ENCODE measurements around the gene ITPR2. TPM values are rescaled to one million over a fixed set of nuclear protein-coding genes. Genes with fewer than 3 reads are reported as not detected.

ITPR2 gene
- total RNA-seq, 2 donors from 2014 or later = 52.9 to 54.5 TPM

DNA sequence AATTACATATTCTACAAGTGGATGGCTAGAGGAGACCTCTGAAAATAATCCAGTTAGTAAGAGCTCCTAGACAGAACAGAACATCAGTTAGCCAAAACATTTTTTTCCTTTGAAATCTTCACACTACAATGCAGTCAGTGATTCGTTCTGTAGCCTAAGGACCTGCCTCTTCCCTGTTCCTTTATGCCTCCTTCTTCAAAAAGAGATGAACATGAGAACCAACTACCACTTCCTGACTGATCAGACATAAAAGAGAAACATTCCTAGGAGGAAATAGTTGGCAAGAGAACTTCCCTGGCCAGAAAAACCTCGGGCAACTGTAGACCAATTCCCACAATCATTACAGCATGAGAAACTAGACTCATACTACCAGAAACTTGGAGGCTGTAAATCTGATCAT, 29.4 kb downstream of the ITPR2 start:
- peaks cover 2% of the 10 kb centered on the region for H3K36me3 Mint-ChIP-seq (ENCODE audit: low read depth)
- H3K4me1 Mint-ChIP-seq = peaks cover 9% of the 10 kb centered on the region
- H3K27ac Mint-ChIP-seq = no peak overlapping the region
- ATAC-seq (no peak), DNase-seq (no peak)
- H3K9me3 ChIP-seq (ENCODE audit: control insufficient read depth, low read length, poor library complexity, severe bottlenecking) = no peaks in the 10 kb centered on the region
- H3K27me3 Mint-ChIP-seq = no peaks in the 10 kb centered on the region
- H3K4me3 Mint-ChIP-seq = no peak overlapping the region

DNA sequence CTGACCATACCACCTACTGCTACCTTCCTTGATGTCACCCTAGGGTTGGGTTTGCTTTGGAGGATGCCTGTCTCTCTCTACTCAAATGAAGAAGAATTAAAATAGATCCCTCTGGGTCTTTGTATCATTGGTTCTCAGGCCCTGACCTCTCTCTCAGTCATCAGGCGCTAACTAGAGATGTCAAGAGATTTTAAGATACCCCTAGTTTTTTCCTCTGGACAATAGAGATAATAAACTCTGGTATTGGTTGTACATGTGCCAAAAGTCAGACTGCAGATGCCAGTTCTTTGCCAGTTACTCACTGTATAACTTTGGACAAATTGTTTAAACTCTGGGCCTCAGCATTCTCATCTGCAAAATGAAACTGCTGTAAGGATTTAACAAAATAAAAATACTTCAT, 31.5 kb downstream of the ITPR2 start:
- ATAC-seq (no peak), DNase-seq (no peak)
- Mint-ChIP-seq H3K27ac (no peak overlapping the region), H3K4me1 (peaks cover 12% of the 10 kb centered on the region), H3K27me3 (no peaks in the 10 kb centered on the region), H3K4me3 (no peak overlapping the region), H3K36me3 (ENCODE audit: low read depth) (peaks cover 5% of the 10 kb centered on the region)
- no peaks in the 10 kb centered on the region for H3K9me3 ChIP-seq (ENCODE audit: control insufficient read depth, low read length, poor library complexity, severe bottlenecking)

GRCh38 chr12:26800858-26801257, 32.1 kb downstream of the ITPR2 start:
- Mint-ChIP-seq H3K27ac (peak overlapping the region; percentile 27), H3K4me3 (no peak overlapping the region), H3K4me1 (peaks cover 12% of the 10 kb centered on the region), H3K27me3 (no peaks in the 10 kb centered on the region), H3K36me3 (ENCODE audit: low read depth) (peaks cover 5% of the 10 kb centered on the region)
- ATAC-seq (no peak), DNase-seq (no peak)
- H3K9me3 ChIP-seq (ENCODE audit: control insufficient read depth, low read length, poor library complexity, severe bottlenecking) = no peaks in the 10 kb centered on the region

DNA sequence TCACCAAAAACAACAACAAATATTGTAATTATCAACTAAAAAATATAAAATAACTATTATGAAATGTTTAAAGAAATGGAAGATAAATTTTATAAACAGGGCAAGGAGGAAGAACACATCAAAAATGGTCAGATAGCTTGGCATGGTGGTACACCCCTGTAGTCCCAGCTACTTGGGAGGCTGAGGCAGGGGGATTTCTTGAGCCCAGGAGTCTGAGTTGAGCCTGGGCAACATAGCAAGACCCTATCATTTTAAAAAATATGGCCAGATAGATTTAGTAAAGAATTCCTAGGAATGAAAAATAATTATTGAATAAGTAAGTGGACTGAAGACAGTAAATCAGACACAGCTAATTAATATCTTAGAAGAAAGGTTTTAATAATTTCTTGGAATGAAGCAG, 32.6 kb downstream of the ITPR2 start:
- Mint-ChIP-seq H3K27me3 (no peaks in the 10 kb centered on the region), H3K27ac (peak overlapping the region; percentile 27), H3K36me3 (ENCODE audit: low read depth) (peaks cover 5% of the 10 kb centered on the region), H3K4me1 (peaks cover 9% of the 10 kb centered on the region), H3K4me3 (no peak overlapping the region)
- no peak for DNase-seq
- H3K9me3 ChIP-seq (ENCODE audit: control insufficient read depth, low read length, poor library complexity, severe bottlenecking) = no peaks in the 10 kb centered on the region
- no peak for ATAC-seq

DNA sequence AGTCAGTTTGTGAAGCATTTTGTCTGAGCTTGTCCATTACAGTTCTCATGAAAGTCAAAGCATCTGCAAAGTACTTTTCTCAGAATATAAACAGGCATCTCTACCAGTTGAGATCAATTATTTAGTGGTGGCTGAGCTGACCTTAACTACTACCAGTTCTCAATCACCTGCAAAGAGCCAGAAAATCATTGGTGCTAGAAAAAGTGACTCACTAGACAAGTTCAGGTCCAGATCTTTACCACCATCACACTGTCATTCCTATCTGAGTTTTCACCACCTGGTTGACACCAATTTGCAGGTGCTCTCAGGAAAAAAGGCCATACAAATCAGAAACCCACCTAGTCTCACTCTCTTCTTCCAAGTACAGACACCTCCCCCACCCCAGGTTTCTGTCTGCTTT, 33.3 kb downstream of the ITPR2 start:
- DNase-seq (no peak), ATAC-seq (no peak)
- Mint-ChIP-seq H3K27me3 (no peaks in the 10 kb centered on the region), H3K4me1 (peaks cover 9% of the 10 kb centered on the region), H3K27ac (no peak overlapping the region), H3K4me3 (no peak overlapping the region), H3K36me3 (ENCODE audit: low read depth) (peaks cover 5% of the 10 kb centered on the region)
- no peaks in the 10 kb centered on the region for H3K9me3 ChIP-seq (ENCODE audit: control insufficient read depth, low read length, poor library complexity, severe bottlenecking)

- no peaks in the 10 kb centered on the region for H3K9me3 ChIP-seq (ENCODE audit: control insufficient read depth, low read length, poor library complexity, severe bottlenecking)
- H3K36me3 Mint-ChIP-seq (ENCODE audit: low read depth) = peaks cover 5% of the 10 kb centered on the region
- DNase-seq (no peak), ATAC-seq (no peak)
- H3K4me1 Mint-ChIP-seq = peaks cover 11% of the 10 kb centered on the region
- no peak overlapping the region for H3K27ac Mint-ChIP-seq
- H3K4me3 Mint-ChIP-seq = no peak overlapping the region
- no peaks in the 10 kb centered on the region for H3K27me3 Mint-ChIP-seq
Observed at GRCh38 chr12:26798640-26799039, 34.4 kb downstream of the ITPR2 start.

DNA sequence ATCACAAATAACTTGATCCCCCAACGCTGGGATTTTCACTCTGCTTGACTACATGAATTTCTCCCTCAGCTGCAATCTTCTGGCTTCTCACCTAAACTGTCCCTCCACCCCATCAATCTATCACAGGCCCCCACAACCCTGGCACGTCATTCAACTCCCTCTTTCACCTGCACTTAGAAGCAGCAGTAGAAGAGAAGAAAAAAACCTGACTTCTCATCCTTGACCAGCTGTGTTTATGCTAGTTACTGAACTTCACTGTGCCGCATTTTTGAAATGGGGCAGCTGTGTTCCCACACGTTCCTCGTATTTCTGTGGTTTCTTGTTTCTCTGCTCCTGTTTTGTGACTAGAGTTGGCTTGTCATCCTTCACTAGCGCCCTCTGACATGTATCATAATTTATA, 35.0 kb downstream of the ITPR2 start:
- H3K27me3 Mint-ChIP-seq = no peaks in the 10 kb centered on the region

GRCh38 chr12:26795910-26796309, 37.1 kb downstream of the ITPR2 start:
- Mint-ChIP-seq H3K27ac (no peak overlapping the region), H3K27me3 (no peaks in the 10 kb centered on the region), H3K4me1 (peaks cover 19% of the 10 kb centered on the region), H3K4me3 (no peak overlapping the region), H3K36me3 (ENCODE audit: low read depth) (peaks cover 5% of the 10 kb centered on the region)
- H3K9me3 ChIP-seq (ENCODE audit: control insufficient read depth, low read length, poor library complexity, severe bottlenecking) = no peaks in the 10 kb centered on the region
- DNase-seq (no peak), ATAC-seq (no peak)

More for the DNA sequence above, 35.0 kb downstream of the ITPR2 start:
- Mint-ChIP-seq H3K27ac (peak overlapping the region; percentile 22), H3K4me3 (no peak overlapping the region), H3K4me1 (peaks cover 11% of the 10 kb centered on the region), H3K36me3 (ENCODE audit: low read depth) (peaks cover 5% of the 10 kb centered on the region)
- H3K9me3 ChIP-seq (ENCODE audit: control insufficient read depth, low read length, poor library complexity, severe bottlenecking) = no peaks in the 10 kb centered on the region
- DNase-seq = no peak
- ATAC-seq = no peak

- Mint-ChIP-seq H3K4me3 (no peak overlapping the region), H3K4me1 (peaks cover 25% of the 10 kb centered on the region), H3K36me3 (ENCODE audit: low read depth) (peaks cover 6% of the 10 kb centered on the region), H3K27ac (no peak overlapping the region), H3K27me3 (no peaks in the 10 kb centered on the region)
- ATAC-seq (peak; percentile 46), DNase-seq (no peak)
- no peaks in the 10 kb centered on the region for H3K9me3 ChIP-seq (ENCODE audit: control insufficient read depth, low read length, poor library complexity, severe bottlenecking)
Observed at GRCh38 chr12:26791301-26791791, 41.6 kb downstream of the ITPR2 start.

- H3K27ac Mint-ChIP-seq = peak overlapping the region; percentile 16
- peaks cover 6% of the 10 kb centered on the region for H3K36me3 Mint-ChIP-seq (ENCODE audit: low read depth)
- H3K4me1 Mint-ChIP-seq = peaks cover 25% of the 10 kb centered on the region
- DNase-seq = no peak
- ATAC-seq = no peak
- no peaks in the 10 kb centered on the region for H3K27me3 Mint-ChIP-seq
- H3K4me3 Mint-ChIP-seq = no peak overlapping the region
- no peaks in the 10 kb centered on the region for H3K9me3 ChIP-seq (ENCODE audit: control insufficient read depth, low read length, poor library complexity, severe bottlenecking)
Observed at GRCh38 chr12:26790645-26790994, 42.4 kb downstream of the ITPR2 start.

- H3K4me3 Mint-ChIP-seq = no peak overlapping the region
- ATAC-seq = no peak
- peaks cover 25% of the 10 kb centered on the region for H3K4me1 Mint-ChIP-seq
- H3K27me3 Mint-ChIP-seq = no peaks in the 10 kb centered on the region
- peaks cover 6% of the 10 kb centered on the region for H3K36me3 Mint-ChIP-seq (ENCODE audit: low read depth)
- H3K27ac Mint-ChIP-seq = peak overlapping the region; percentile 16
- DNase-seq = no peak
- H3K9me3 ChIP-seq (ENCODE audit: control insufficient read depth, low read length, poor library complexity, severe bottlenecking) = no peaks in the 10 kb centered on the region
Observed at GRCh38 chr12:26789731-26790644, 43.0 kb downstream of the ITPR2 start.

DNA sequence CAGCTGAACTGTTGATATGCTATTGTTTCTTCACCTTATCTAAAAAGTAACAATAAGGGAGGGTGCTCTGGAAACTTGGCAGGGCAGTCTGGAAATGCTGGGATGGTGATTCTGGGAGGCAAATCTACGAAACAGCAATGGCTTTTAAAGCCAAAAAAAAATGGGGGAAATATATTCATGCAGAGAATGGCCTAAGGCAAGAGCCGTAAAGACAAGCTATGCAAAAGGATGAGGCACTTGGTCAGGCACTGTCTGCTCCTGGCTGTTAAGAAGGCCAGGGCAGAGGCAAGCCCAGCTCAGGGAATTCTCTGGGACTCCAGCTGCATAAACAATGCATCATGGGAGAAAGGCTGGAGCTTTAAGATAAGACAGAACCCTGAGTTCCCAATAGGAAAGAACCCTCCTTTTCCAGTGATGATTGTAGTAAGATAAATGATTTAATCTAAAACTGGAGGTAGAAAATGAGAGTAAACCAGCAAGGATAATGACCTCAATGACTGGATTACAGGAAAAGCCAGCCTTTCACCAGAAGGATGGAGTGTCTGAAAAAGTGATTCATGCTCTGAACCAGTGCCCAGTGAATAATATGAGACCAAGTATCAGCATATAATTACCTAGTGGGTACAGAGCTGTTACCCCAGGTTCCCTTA, 46.0 kb downstream of the ITPR2 start:
- Mint-ChIP-seq H3K4me1 (peaks cover 24% of the 10 kb centered on the region), H3K36me3 (ENCODE audit: low read depth) (peaks cover 11% of the 10 kb centered on the region), H3K4me3 (no peak overlapping the region), H3K27ac (peak overlapping the region; percentile 19), H3K27me3 (no peaks in the 10 kb centered on the region)
- DNase-seq (no peak), ATAC-seq (no peak)
- H3K9me3 ChIP-seq (ENCODE audit: control insufficient read depth, low read length, poor library complexity, severe bottlenecking) = no peaks in the 10 kb centered on the region

DNA sequence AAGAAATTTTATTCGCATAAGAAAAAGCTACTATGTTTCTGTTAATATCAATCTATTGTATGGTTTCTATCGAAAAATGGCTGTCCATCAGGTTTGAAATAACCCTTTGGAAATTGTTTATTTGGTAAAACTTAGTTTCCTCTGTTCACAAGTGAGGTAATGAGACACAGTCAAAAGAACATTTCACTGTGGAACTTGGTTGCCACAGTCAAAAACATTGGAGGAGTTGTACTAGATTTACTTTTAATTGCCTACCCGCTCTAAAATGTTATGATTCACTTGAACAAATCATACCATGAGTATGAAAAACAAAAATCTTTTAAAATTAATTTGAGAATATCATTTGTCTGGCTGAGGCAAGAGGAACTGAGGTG, 46.5 kb downstream of the ITPR2 start:
- no peaks in the 10 kb centered on the region for H3K27me3 Mint-ChIP-seq
- peaks cover 22% of the 10 kb centered on the region for H3K4me1 Mint-ChIP-seq
- ATAC-seq (no peak), DNase-seq (no peak)
- H3K9me3 ChIP-seq (ENCODE audit: control insufficient read depth, low read length, poor library complexity, severe bottlenecking) = no peaks in the 10 kb centered on the region
- H3K4me3 Mint-ChIP-seq = no peak overlapping the region
- peaks cover 11% of the 10 kb centered on the region for H3K36me3 Mint-ChIP-seq (ENCODE audit: low read depth)
- peak overlapping the region; percentile 19 for H3K27ac Mint-ChIP-seq

Measured in T-helper 17 cell (primary cell).